Loucy (cell line): ENCODE data around the gene CD72.
A peak's percentile ranks its signal among the peaks of the same experiment; 100 is the strongest.

Experiments
- H2AFZ ChIP-seq: fragments of 200-600 bp; sonication (generic); 2 replicates; pipeline ENCODE4 v1.6.0; 2016; ENCODE audit warnings: antibody characterized with exemption, mild to moderate bottlenecking, low read length, moderate library complexity
- H3F3A ChIP-seq: fragments of 200-600 bp; 2 replicates; pipeline ENCODE4 v1.6.0; 2016; ENCODE audit warnings: antibody characterized with exemption, low read depth, mild to moderate bottlenecking
- H3K27me3 ChIP-seq: fragments of 200-600 bp; sonication (generic); 2 replicates; pipeline ENCODE4 v1.6.1; 2014; ENCODE audit warnings: low read length, mild to moderate bottlenecking; ENCODE audit not compliant: insufficient read depth, poor library complexity, severe bottlenecking
- H3K36me3 ChIP-seq: fragments of 200-600 bp; sonication (generic); 2 replicates; pipeline ENCODE4 v1.6.1; 2016; ENCODE audit warnings: low read length; ENCODE audit not compliant: insufficient read depth
- H3K4me1 ChIP-seq: fragments of 200-600 bp; sonication (generic); 2 replicates; pipeline ENCODE4 v1.5.1; 2014; ENCODE audit warnings: low read length, mild to moderate bottlenecking; ENCODE audit not compliant: insufficient read depth, poor library complexity, severe bottlenecking
- H3K4me2 ChIP-seq: fragments of 200-600 bp; sonication (generic); 2 replicates; pipeline ENCODE4 v1.6.0; 2014; ENCODE audit warnings: antibody characterized with exemption, low read length, low read depth, mild to moderate bottlenecking; ENCODE audit not compliant: poor library complexity, severe bottlenecking
- H3K4me3 ChIP-seq: fragments of 200-600 bp; sonication (generic); 2 replicates; pipeline ENCODE4 v1.5.1; 2014; ENCODE audit warnings: low read length, mild to moderate bottlenecking, mixed read lengths; ENCODE audit not compliant: poor library complexity, severe bottlenecking
- H3K79me2 ChIP-seq: fragments of 200-600 bp; sonication (generic); 2 replicates; pipeline ENCODE4 v1.6.1; 2014; ENCODE audit warnings: low read length; ENCODE audit not compliant: insufficient read depth
- H3K9ac ChIP-seq: fragments of 200-600 bp; sonication (generic); 2 replicates; pipeline ENCODE4 v1.6.0; 2014; ENCODE audit warnings: mild to moderate bottlenecking, low read depth, low read length, moderate library complexity; ENCODE audit not compliant: poor library complexity, severe bottlenecking
- H3K9me2 ChIP-seq: fragments of 200-600 bp; sonication (generic); replicated peaks from 2 replicates; pipeline ENCODE4 v1.6.1; 2016; ENCODE audit warnings: low read depth, low read length, mixed read lengths
- H3K9me3 ChIP-seq: fragments of 200-600 bp; sonication (generic); 2 replicates; pipeline ENCODE4 v1.6.1; 2014; ENCODE audit warnings: mild to moderate bottlenecking, antibody characterized with exemption, low read length, low read depth; ENCODE audit not compliant: insufficient read depth
- H4K20me1 ChIP-seq: fragments of 200-600 bp; sonication (generic); 2 replicates; pipeline ENCODE4 v1.6.0; 2014; ENCODE audit warnings: antibody characterized with exemption, low read length, mild to moderate bottlenecking; ENCODE audit not compliant: insufficient read depth, poor library complexity, severe bottlenecking
- EZH2phosphoT487 ChIP-seq: fragments of 200-600 bp; IDR thresholded peaks from 2 replicates; pipeline ENCODE4 v1.6.1; 2018; ENCODE audit warnings: antibody characterized with exemption, mild to moderate bottlenecking, moderate library complexity, borderline replicate concordance
- TF ChIP-seq, protein P1 (sequence below): fragments of 200-600 bp; sonication (generic); conservative IDR thresholded peaks from 2 replicates; pipeline ENCODE4 v1.5.1; 2014; ENCODE audit warnings: mild to moderate bottlenecking, antibody characterized with exemption, low read length

CD72 gene

GRCh38 chr9:35666045-35666444 lies 47.8 kb upstream of the CD72 start:
- no peaks in the 10 kb centered on the region; the same call in 1 of the 2 replicates for H3K36me3 ChIP-seq
- H3K4me1 ChIP-seq, result peaks cover 42% of the 10 kb centered on the region
- no peaks in the 10 kb centered on the region for H3K27me3 ChIP-seq
- TF ChIP-seq EZH2phosphoT487, result no peak
- TF ChIP-seq, protein P1, sequence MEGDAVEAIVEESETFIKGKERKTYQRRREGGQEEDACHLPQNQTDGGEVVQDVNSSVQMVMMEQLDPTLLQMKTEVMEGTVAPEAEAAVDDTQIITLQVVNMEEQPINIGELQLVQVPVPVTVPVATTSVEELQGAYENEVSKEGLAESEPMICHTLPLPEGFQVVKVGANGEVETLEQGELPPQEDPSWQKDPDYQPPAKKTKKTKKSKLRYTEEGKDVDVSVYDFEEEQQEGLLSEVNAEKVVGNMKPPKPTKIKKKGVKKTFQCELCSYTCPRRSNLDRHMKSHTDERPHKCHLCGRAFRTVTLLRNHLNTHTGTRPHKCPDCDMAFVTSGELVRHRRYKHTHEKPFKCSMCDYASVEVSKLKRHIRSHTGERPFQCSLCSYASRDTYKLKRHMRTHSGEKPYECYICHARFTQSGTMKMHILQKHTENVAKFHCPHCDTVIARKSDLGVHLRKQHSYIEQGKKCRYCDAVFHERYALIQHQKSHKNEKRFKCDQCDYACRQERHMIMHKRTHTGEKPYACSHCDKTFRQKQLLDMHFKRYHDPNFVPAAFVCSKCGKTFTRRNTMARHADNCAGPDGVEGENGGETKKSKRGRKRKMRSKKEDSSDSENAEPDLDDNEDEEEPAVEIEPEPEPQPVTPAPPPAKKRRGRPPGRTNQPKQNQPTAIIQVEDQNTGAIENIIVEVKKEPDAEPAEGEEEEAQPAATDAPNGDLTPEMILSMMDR, result no peak
- no peaks in the 10 kb centered on the region for H3K9me3 ChIP-seq
- H4K20me1 ChIP-seq, result peaks cover 3% of the 10 kb centered on the region
- H3K9me2 ChIP-seq, result no peaks in the 10 kb centered on the region
- H3K4me2 ChIP-seq, result peak overlapping the region; percentile 87
- H3K79me2 ChIP-seq, result peaks cover 44% of the 10 kb centered on the region
- H2AFZ ChIP-seq, result no peak overlapping the region
- no peak overlapping the region for H3K4me3 ChIP-seq
- peak overlapping the region; percentile 95 for H3K9ac ChIP-seq
- H3F3A ChIP-seq, result 0 out of 2 replicates have a peak, but pooled peaks cover 10% of the 10 kb centered on the region

- peaks cover 50% of the 10 kb centered on the region for H3K79me2 ChIP-seq
- H3K4me1 ChIP-seq, result peaks cover 48% of the 10 kb centered on the region
- no peaks in the 10 kb centered on the region for H3K9me2 ChIP-seq
- peak overlapping the region; percentile 87 for H3K4me3 ChIP-seq
- no peaks in the 10 kb centered on the region; the same call in 1 of the 2 replicates for H3K36me3 ChIP-seq
- H3K4me2 ChIP-seq, result peak overlapping the region; percentile 87
- H3K27me3 ChIP-seq, result no peaks in the 10 kb centered on the region
- H3K9ac ChIP-seq, result peak overlapping the region; percentile 95
- 0 out of 2 replicates have a peak, but pooled peaks cover 10% of the 10 kb centered on the region for H3F3A ChIP-seq
- H2AFZ ChIP-seq, result peak overlapping the region; percentile 82
- TF ChIP-seq, protein P1, result peak; percentile 11; the same call in 1 of the 2 replicates
- TF ChIP-seq EZH2phosphoT487, result no peak
- no peaks in the 10 kb centered on the region for H3K9me3 ChIP-seq
- peaks cover 3% of the 10 kb centered on the region for H4K20me1 ChIP-seq
Measured at GRCh38 chr9:35665471-35665818, 47.2 kb upstream of the CD72 start.

GRCh38 chr9:35664531-35665470 lies 46.6 kb upstream of the CD72 start, which contains the start of gene ARHGEF39:
TSS of gene ARHGEF39 (minus strand) at chr9:35665195. CDS start at chr9:35665169, 26 bp downstream.
- 0 out of 2 replicates have a peak, but pooled peaks cover 10% of the 10 kb centered on the region for H3F3A ChIP-seq
- peak within 1 kb of the TSS; percentile 95 for H3K9ac ChIP-seq
- H3K4me1 ChIP-seq, result peaks cover 54% of the 10 kb centered on the region
- no peaks in the 10 kb centered on the region for H3K9me3 ChIP-seq
- no peaks in the 10 kb centered on the region; the same call in 1 of the 2 replicates for H3K36me3 ChIP-seq
- no peaks in the 10 kb centered on the region for H3K9me2 ChIP-seq
- peaks cover 56% of the 10 kb centered on the region for H3K79me2 ChIP-seq
- peak within 1 kb of the TSS; percentile 82 for H2AFZ ChIP-seq
- TF ChIP-seq EZH2phosphoT487, result no peak
- TF ChIP-seq, protein P1, result peak; percentile 49
- H3K27me3 ChIP-seq, result no peaks in the 10 kb centered on the region
- peak within 1 kb of the TSS; percentile 87 for H3K4me2 ChIP-seq
- peak within 1 kb of the TSS; percentile 87 for H3K4me3 ChIP-seq
- H4K20me1 ChIP-seq, result peaks cover 3% of the 10 kb centered on the region
